IPS-NIHi7 (cell line): ENCODE results near the gene NT5M.

ENCODE experiments used
- DNase-seq: peaks from one replicate; pipeline ENCODE4 v3.0.0; 2012; ENCODE audit warnings: mixed read lengths; ENCODE audit errors: extremely low spot score

The NT5M gene

DNA sequence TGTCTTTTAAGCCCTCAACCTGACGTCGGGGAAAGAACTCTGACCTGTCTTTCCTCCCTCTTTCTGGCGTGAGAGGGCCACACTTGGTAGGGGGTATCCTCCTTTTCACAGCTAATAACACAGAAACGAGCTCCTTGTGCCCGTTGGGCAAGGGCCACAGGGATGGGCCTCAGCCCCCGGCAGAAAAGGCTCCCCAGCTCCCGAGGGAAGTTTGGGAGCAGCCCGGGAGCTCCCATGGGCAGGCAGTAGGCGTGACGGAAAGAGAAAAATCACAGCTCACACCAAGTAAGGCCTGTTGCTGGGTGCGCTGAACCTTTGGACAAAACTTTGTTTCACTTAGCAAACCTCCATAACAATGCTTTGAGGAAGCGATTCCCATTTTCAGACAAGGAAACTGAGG lies 90.8 kb downstream of the NT5M start:
- DNase-seq, result no peak

DNA sequence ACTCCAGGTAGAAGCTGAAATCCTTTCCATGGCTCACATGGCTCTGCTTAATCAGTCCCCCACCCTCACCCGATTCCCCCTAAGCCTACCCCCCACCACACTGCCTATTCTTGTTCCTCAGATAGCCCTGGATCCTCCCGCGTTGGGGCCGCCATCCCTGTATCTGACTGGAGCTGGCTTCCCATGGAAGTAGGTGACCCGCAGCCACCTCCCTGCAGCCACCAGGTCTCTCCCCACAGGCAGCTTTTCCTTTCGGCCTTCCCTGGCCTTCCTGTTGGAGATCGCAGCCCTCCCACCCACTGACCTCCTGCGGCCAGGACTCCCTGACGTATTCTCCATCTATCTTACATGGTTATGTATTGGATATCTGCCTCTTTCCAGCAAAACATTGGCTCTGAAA lies 91.3 kb downstream of the NT5M start:
- DNase-seq, result no peak

DNA sequence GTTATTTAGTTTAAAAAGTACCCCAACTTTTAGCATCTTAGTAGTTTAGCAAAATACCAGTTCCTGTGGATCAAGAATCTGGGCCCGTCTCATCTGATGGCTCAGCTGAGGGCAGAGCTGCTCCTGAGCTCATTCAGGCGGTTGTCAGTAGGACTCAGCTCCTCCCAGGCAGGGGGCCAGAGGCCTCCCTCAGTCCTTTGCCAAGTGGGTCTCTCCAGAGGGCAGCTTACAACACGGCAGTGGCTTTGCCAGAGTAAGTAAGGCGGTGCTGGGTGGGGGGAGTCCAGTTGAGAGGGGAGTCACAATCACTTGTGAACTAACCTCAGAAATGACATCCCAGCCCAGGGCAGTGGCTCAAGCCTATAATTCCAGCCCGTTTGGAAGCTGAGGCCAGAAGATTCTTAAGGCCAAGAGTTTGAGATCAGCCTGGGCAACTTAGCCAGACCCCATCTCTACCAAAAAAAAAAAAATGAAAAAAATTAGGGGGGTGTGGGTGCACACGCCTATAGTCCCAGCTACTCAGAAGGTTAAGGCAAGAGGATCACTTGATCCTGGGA lies 92.2 kb downstream of the NT5M start:
- DNase-seq, result no peak

DNA sequence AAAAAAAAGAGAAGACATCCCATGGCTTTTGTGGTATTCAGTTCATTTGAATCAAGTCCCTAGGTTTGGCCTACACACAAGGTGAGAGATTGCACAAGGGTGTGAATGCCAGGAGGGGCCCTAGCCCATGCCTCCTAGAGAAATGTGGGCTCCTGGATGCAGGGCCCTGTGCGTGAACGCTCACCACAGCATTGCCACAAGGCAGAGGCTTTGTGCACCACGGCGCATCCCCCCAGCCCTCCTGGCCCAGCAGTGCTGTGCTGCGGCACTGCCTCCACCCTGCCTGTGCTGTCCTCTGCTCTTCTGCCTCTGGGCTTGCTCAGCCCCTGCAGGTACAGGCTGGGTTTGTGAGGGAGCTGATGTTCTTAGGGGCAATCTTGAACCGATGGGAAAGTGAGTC lies 92.7 kb downstream of the NT5M start:
- no peak for DNase-seq
